Caki2 (cell line): Measurements from ENCODE around the gene IL37. TPM values are rescaled to one million over a fixed set of nuclear protein-coding genes. Genes with fewer than 3 reads are reported as not detected.
A peak's percentile ranks its signal among the peaks of the same experiment; 100 is the strongest.

Experiments
- DNase-seq: peaks from one replicate; pipeline ENCODE4 v3.0.0-alpha.2; 2015; ENCODE audit warnings: low read depth
- in situ Hi-C: cut with HindIII; loops from 2 replicates; pipeline ENCODE4 v1.10.0; 2016; ENCODE audit warnings: low sequenced_read_pairs, low pct_unique_long_range_greater_than_20kb, mixed read lengths
- total RNA-seq: library from RNA; depleted of rRNA; stranded (reverse); fragments of >200 nt; shearing (Covaris generic); gene quantifications from 2 replicates; pipeline ENCODE4 v1.2.3, GENCODE V29; 2014; ENCODE audit warnings: low replicate concordance; rRNA removed

Gene IL37, protein sequence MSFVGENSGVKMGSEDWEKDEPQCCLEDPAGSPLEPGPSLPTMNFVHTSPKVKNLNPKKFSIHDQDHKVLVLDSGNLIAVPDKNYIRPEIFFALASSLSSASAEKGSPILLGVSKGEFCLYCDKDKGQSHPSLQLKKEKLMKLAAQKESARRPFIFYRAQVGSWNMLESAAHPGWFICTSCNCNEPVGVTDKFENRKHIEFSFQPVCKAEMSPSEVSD
- not detected in 2 replicates for total RNA-seq

DNA sequence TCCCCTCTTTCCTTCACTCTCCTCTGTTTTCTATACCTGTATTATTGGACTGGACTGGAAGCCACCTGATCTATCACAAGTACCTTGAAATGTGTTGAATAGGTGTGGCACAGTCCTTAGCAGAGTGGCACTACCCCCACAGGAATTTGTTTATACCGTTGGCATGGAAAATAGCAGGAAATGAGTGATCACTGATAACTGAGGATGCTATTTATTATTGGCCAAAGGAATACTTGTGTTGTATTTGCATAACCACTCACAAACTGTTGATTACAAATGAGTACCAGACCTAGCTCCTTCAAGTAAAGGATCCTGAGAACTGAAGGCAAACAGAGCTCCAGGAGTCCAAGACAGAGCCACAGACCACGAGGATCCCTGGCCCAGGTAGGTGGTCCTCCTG lies at the start of gene IL37:
IL37 (plus strand) TSS at position 301 of the 400 bp plus-strand sequence. CDS start 1,848 bp downstream, outside the sequence.
- in situ Hi-C loops: no loop called here
- no peak for DNase-seq

- in situ Hi-C loops: no loop called here
- no peak for DNase-seq
These were observed 46.9 kb upstream of the IL37 start for GRCh38 chr2:112864072-112864471.

DNA sequence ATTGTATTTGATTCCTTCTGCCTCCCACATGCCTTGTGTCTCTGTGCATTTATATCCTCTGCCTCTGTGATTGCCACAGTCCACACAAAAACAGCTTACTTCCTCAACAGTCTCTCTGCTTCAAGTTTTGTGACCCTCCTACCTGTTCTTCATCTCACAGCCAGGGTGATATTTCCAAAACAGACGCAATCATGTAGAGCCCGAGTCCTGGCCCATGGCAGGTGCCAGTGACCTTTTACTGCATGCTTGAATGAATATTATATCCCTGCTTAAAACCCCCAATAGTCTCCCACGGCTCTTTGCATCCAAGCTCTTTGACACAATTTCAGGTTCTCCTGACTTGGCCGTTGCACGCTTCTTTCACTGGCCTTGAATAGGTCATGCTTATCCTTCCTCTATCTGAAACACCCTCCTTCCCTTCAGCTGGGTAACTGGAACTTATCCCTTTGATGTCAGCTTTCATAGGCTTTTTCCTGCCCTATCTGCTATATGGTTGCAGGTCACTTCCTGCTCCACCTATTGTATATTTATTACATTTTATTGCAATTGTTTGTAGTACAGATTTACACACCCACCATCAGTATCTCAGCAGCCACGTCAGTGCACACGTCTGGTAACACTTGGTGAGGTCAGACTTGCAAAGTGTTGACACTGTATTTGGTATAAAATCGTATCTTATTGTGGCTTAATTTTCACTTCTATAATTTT lies 44.7 kb upstream of the IL37 start:
- in situ Hi-C loops: no loop called here
- no peak for DNase-seq

DNA sequence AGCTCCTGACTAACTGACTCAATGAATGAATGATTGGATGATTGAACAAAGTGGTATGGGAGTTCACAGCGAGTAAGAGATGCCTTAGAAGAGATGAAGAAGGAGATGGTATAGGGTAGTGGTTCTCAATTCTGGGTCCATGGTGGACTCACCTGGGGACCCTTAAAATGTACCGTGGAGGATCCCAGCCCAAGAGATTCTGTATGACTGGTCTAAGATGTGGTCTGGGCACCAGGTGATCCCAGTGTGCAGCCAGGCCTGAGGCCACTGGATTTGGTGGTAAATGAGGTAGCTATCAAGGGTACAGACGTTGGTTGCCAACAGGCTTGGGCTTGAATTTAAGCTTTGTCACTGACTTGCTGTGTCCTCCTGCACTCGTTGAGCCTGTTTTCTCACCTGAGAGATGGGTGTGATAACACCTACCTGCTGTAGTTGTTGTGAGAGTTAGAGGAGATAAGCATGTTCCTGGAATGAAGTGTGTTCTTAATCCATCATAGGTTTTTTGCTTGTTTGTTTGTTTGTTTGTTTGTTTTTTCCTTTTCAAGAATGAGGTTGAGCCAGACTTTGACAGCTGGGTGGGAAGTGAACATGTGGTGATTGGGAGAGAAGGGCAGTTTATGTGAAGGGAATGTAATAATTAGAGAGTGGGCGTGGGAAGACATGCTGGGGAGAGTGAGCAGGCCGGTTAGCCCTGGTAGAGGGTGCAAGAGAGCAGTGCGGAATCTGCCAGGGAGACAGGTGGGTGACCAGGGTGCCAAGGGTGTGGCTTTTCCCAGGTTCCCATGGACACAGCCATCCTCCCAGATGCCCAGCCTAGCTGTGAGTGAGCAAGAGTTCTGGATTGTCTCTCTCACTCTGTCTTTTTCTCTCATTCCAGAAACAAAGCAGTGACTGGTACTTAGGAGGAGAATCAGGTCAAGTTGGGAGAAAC lies 43.0 kb upstream of the IL37 start:
- in situ Hi-C loops: no loop called here
- DNase-seq: no peak

GRCh38 chr2:112869258-112869842 lies 41.6 kb upstream of the IL37 start:
- DNase-seq: peak; percentile 91
- in situ Hi-C loops: no loop called here

DNA sequence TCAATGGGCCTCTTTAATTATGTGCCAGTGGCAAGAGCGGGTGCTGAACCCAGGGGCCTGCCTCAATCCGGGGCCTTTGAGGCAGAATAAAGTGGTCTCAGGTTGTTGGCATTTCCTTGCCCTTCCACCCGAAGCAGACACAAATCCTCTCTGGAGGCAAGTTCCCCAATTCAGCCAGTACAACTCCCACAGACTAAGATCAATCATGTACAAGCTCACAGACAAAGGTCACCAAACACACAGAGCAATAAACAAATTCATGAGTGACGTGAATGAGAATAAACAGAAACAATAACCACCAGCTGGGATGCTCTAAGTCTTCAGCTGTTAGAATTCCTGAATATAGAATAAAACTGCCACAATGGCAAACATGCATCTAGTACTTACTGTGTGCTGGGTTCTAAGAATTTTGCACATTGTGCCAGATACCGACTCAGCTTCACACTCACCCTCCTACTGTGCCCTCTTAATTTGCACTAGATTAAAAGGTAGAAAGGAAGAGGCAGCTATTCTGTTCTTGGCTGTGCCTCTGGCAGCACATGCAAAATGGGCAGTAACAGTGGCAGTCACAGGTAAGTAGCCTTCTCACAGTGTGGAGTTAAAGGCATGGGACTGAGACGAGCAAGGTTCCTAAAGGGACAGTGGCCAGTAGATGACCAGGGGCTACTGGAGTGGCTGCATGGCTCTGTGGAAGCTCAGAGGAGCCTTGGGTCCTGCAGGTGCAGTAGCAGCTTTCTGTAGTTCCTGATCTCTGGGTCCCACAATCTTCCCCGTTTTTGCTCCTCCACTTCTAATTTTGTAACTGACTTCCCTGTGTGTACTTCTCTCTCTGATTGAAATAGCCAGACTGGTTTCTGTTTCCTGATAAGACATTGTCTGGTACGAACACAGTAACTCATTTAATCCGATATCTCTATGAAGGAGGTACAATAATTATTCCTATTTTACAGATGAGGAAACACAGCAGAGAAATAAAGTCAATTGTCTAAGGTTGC lies 39.8 kb upstream of the IL37 start:
- no peak for DNase-seq
- in situ Hi-C loops: no loop called here

- DNase-seq: no peak
- in situ Hi-C loops: no loop called here
These were observed 34.6 kb upstream of the IL37 start for GRCh38 chr2:112876257-112876970.

- in situ Hi-C loops: no loop called here
- DNase-seq: no peak
These were observed 34.0 kb upstream of the IL37 start for GRCh38 chr2:112876971-112877361.

DNA sequence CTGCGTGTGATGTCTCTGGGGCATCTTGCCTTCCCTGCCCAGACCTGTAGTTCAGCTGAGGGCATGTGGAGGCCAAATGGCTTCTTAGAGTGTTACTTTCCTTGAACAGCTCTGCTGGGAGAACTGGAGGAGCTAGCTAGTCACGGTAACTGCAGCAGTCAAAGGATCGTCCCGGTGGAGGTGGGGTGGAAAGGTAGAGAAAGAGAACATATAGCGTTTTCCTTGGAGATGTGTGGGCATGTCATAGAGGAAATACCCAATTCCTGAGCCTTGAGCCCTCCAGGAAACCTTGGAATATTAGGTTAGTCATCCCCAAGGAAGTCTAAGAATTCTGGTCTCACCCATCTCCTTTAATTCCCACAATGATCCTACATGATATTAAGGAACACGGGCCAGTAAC lies 33.5 kb upstream of the IL37 start:
- DNase-seq: no peak
- in situ Hi-C loops: no loop called here

DNA sequence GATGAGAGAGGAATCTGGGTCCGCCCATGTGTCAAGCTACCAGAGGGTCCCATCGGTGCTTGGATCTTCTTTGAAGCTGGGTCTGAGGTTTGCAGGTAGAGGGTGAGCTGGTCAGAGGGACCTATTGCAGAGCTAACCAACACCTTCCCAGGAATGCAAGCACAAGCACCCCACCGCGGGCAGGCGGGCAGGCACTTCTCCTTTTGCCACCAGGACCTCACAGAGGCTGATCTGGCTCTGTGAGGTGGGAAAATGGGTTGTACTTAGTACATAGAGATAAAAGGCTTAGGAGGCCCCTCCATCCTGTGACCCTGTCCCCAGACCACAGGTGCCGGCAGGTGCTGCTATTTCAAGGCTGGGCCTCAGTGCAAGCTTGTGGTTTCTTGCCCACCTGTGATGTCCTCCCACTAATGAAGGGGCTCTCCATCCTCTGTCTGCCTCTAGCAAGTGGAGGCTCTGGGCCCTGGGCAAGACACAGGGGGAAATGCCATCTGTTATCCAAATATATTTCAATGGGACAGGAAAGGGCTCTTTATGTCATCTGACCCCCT lies 31.4 kb upstream of the IL37 start:
- DNase-seq: no peak
- in situ Hi-C loops: no loop called here

GRCh38 chr2:112880091-112880531 lies 30.9 kb upstream of the IL37 start:
- DNase-seq: peak; percentile 25
- in situ Hi-C loops: no loop called here

DNA sequence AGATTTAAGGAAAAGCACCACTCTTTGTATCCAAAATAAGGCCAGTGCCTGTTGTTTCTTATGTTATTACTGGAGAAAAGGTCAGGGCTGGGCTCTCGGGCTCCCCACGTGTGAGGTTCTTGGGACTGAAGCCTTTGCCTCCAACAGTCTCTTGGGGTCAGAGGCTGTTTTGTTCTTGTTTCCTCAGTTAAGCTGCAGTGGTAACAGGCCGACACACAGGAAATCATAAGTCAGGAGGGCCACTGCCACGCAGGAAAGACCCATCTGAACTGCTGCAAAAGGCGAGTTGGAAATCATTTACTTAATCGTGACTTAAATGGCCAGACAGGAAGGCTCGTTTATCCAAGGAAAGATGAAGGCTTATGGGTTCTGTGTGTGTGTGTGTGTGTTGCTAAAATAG lies 30.3 kb upstream of the IL37 start:
- DNase-seq: no peak
- in situ Hi-C loops: no loop called here

DNA sequence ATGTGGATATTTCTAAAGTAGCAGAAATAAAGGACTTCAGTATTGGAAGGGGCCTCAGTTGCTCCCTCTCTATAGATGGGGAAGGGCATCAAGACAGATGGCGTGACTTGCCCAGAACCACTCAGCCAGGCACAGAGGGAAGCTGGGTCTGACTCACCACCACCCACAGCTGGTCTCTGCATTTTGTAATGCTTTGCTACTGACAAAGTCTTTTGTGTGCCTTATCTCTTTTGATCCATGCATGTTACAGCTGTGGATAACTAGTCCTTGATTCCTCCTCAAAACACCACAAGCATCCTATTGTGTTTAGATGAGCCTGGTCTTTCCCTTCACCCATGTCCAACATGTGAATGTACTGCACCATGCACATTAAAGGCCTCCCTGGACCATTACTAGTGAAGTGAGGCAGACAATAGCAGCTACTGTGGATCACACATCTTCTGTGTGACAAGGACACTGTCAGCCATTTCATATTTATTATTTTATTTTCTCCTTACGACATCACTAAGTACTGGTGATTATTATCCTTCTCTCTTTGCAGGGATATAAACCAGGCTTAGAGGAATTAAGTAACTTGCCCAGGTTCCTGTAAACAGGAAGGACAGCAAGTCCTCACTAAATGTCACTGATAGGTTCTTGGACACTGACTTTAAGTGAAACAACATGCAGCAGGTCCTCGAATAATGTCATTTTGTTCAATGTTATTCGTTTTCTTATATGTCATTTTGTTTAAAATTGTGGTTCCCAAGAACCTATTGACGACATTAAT lies 29.6 kb upstream of the IL37 start:
- DNase-seq: peak; percentile 29
- in situ Hi-C loops: no loop called here

DNA sequence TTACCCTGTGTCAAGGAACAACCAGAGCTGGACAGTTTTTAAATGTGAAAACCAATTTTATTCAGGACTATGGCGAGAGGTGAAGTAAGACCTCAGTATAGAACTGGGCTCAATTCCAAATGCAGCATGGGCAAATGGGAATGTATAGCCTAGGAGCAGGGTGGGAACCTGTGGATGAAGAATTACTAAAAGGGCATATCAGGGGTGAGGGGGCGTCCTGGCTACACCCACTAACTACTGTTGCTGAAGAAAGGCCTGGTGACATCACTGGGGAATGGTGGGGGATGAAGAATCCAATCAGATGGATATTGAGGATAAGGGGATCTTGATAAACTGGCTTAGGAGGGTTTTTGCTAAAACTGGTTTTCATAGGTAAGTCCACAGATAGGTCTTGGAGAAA lies 27.3 kb upstream of the IL37 start:
- in situ Hi-C loops: no loop called here
- no peak for DNase-seq

DNA sequence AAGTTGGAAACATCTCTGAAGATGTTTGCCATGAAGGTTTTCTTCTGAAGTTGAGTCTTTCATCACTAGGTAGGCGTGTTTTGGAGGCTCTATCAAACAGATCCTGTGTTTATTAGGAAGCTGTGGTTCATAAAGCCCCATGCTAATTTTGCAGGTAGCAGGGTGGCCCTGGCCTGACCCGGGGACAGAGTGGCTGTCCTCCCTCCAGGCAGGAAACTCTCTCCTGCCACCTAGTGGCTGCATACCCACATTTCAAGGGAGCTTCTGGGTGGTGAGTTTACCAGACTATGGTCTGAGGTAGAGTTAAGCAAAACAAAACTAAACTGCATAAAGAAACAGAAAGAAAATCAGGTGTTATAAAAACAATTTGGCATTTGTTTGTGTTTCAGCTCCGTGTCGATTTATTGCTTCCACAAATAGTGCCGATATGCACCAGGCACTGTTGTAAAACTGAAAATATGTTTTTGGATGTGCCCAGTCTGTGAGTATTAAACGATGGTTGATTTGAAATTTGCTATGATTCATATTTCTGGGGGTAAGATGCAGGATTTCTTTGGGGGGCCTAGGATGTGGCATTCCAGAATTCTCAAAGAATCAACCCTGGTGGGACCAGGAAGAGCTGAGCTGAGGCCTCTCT lies 26.0 kb upstream of the IL37 start:
- in situ Hi-C loops: no loop called here
- DNase-seq: peak; percentile 16

DNA sequence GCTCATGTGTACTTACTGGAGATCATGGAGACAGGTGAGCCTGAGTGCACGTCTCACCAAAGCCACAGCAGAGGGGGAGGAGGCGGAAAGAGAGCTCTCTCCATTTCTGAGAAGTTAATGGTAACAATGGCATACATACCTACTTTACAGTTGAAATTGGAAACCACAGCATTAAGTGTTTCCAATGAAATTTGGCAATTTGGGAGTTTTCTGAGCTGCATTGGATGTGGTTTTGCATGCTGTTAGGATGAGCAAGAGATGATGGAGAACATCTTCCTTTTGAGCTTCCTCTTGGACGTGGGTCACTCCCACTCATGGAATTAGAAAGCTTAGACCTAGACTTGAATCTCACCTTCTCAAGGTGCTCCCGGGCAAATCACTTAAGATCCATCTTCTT lies 25.5 kb upstream of the IL37 start:
- in situ Hi-C loops: no loop called here
- DNase-seq: no peak
